Measurements from ENCODE around the gene LRCH3.

GRCh38 chr3:197794115-197794514 lies 3.1 kb downstream of the LRCH3 start:
- TF ChIP-seq CTCF (IDR thresholded peaks at IDR 0.05; ENCODE audit: insufficient read depth, low read depth, low read length) (no peak), EZH2 (IDR thresholded peaks at IDR 0.05; ENCODE audit: insufficient read depth, low read length) (no peak)
